Gastrocnemius medialis (tissue), 4 donors: ENCODE measurements around the gene TANGO2. TPM values are rescaled to one million over a fixed set of nuclear protein-coding genes. Genes with fewer than 3 reads are reported as not detected.

Experiments used
- ATAC-seq, 2 donors: fragments of 150-250 bp; one replicate each; pipeline ENCODE4 v1.9.1; 2016
- DNase-seq, 2 donors: peaks; one replicate each; pipeline ENCODE4 v3.0.0-alpha.2; 2019
- H3K27ac ChIP-seq, 4 donors: fragments of 200-600 bp; sonication (generic); 1 replicate in 1 of 4; 2 replicates in 3 of 4; pipeline ENCODE4 v1.5.1; 2016 to 2018; ENCODE audit warnings: mild to moderate bottlenecking in 2 of 4, moderate library complexity in 1 of 4
- H3K27me3 ChIP-seq, 3 donors: fragments of 200-600 bp; sonication (generic) in 2 of 3; 1 replicate in 1 of 3; 2 replicates in 2 of 3; pipeline versions ENCODE4 v1.5.1 to v1.6.0; 2016 to 2019; ENCODE audit warnings: mild to moderate bottlenecking in 1 of 3, moderate library complexity in 1 of 3
- H3K36me3 ChIP-seq, 2 donors: fragments of 200-600 bp; sonication (generic) in 1 of 2; one replicate each; pipeline ENCODE4 v1.5.1; 2017 to 2018
- H3K4me1 ChIP-seq, 2 donors: fragments of 200-600 bp; sonication (generic) in 1 of 2; one replicate each; pipeline ENCODE4 v1.5.1; 2016 to 2017; ENCODE audit warnings: mild to moderate bottlenecking in 2 of 2
- H3K4me3 ChIP-seq, 4 donors: fragments of 200-600 bp; sonication (generic) in 3 of 4; 1 replicate in 1 of 4; 2 replicates in 3 of 4; pipeline ENCODE4 v1.5.1; 2016 to 2019; ENCODE audit warnings: mild to moderate bottlenecking in 2 of 4
- H3K9me3 ChIP-seq, 3 donors: fragments of 200-600 bp; sonication (generic) in 2 of 3; 1 replicate in 1 of 3; 2 replicates in 2 of 3; pipeline ENCODE4 v1.5.1; 2016 to 2019
- POLR2A ChIP-seq, 2 donors: fragments of 450-650 bp; IDR thresholded peaks; one replicate each; pipeline ENCODE4 v1.6.1; 2017; ENCODE audit warnings: antibody characterized with exemption in 2 of 2, mild to moderate bottlenecking in 2 of 2, moderate library complexity in 2 of 2
- in situ Hi-C, 4 donors: fragments of 200-750 bp; cut with MboI; loops; one replicate each; pipeline versions ENCODE4 v1.15.0 to v1.8.0; 2017; ENCODE audit warnings: low sequenced_read_pairs in 4 of 4
- intact Hi-C: fragments of 100-400 bp; cut with DNase I; formaldehyde crosslinking; loops from one replicate; pipeline ENCODE4 v1.15.1; 2023; ENCODE audit warnings: low total_unique reads
- total RNA-seq, 4 donors: library from RNA; depleted of rRNA; stranded (reverse); fragments of >200 nt; gene quantifications; one replicate each; pipeline versions ENCODE4 v1.1.0 to v1.2.3, GENCODE V29; 2016
- TF ChIP-seq, protein P1 (sequence below), 5 experiments: fragments of 450-650 bp in 3 of 5; fragments of 200-600 bp in 2 of 5; sonication (generic) in 2 of 5; IDR thresholded peaks in 4 of 5; conservative IDR thresholded peaks in 1 of 5; 1 replicate in 4 of 5; 2 replicates in 1 of 5; pipeline ENCODE4 v1.5.1; 2016 to 2019; ENCODE audit warnings: antibody characterized with exemption in 5 of 5, mild to moderate bottlenecking in 3 of 5, moderate library complexity in 3 of 5

TANGO2 gene
- total RNA-seq, 4 donors from 2014 or later = 43.0 to 115 (median 52.5) TPM

- Histone ChIP-seq H3K4me1 (peaks cover 0 to 3% of the 10 kb centered on the region in 2 donors), H3K27me3 (no peaks in the 10 kb centered on the region), H3K4me3 (no peak overlapping the region), H3K9me3 (no peaks in the 10 kb centered on the region), H3K36me3 (no peaks in the 10 kb centered on the region), H3K27ac (no peak overlapping the region)
- in situ Hi-C loops (no loop called here), intact Hi-C loops (no loop called here)
- ATAC-seq (no peak), DNase-seq (no peak)
- TF ChIP-seq POLR2A (IDR thresholded peaks at IDR 0.05) = no peak
- TF ChIP-seq, protein P1, sequence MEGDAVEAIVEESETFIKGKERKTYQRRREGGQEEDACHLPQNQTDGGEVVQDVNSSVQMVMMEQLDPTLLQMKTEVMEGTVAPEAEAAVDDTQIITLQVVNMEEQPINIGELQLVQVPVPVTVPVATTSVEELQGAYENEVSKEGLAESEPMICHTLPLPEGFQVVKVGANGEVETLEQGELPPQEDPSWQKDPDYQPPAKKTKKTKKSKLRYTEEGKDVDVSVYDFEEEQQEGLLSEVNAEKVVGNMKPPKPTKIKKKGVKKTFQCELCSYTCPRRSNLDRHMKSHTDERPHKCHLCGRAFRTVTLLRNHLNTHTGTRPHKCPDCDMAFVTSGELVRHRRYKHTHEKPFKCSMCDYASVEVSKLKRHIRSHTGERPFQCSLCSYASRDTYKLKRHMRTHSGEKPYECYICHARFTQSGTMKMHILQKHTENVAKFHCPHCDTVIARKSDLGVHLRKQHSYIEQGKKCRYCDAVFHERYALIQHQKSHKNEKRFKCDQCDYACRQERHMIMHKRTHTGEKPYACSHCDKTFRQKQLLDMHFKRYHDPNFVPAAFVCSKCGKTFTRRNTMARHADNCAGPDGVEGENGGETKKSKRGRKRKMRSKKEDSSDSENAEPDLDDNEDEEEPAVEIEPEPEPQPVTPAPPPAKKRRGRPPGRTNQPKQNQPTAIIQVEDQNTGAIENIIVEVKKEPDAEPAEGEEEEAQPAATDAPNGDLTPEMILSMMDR (IDR thresholded peaks at IDR 0.05 in 4 of 5, conservative IDR thresholded peaks at IDR 0.05 in 1 of 5) = no peak
These were observed 12.5 kb upstream of the TANGO2 start for GRCh38 chr22:20008221-20008995.

DNA sequence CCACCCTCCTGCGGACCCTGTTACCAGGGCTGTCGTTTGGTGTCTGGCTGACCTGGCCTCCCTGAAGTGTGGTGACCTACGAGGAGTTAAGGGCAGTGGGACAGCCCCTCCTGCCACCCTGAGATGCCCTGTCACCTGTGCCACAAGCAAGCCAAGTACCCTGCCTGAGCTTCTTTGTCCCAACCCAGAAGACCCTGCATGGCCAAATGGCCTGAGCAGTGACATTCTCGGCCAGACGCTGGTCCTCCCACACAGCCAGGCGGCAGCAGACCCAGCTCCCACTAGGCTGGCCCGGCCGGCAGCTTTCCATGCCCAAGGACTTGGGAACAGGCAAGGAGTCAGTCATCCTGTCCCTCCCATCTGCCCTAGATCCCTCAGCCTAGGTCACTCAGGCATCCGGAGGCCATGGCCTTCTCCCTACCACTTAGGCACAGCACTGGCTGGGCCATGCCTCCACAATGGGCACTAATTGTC lies 11.9 kb upstream of the TANGO2 start:
- Histone ChIP-seq H3K27ac (no peak overlapping the region), H3K4me1 (peaks cover 0 to 3% of the 10 kb centered on the region in 2 donors), H3K9me3 (no peaks in the 10 kb centered on the region), H3K4me3 (no peak overlapping the region), H3K27me3 (no peaks in the 10 kb centered on the region), H3K36me3 (no peaks in the 10 kb centered on the region)
- TF ChIP-seq, protein P1 (IDR thresholded peaks at IDR 0.05 in 4 of 5, conservative IDR thresholded peaks at IDR 0.05 in 1 of 5) = no peak
- TF ChIP-seq POLR2A (IDR thresholded peaks at IDR 0.05) = no peak
- ATAC-seq (no peak), DNase-seq (no peak)
- intact Hi-C loops = no loop called here
- in situ Hi-C loops = no loop called here

DNA sequence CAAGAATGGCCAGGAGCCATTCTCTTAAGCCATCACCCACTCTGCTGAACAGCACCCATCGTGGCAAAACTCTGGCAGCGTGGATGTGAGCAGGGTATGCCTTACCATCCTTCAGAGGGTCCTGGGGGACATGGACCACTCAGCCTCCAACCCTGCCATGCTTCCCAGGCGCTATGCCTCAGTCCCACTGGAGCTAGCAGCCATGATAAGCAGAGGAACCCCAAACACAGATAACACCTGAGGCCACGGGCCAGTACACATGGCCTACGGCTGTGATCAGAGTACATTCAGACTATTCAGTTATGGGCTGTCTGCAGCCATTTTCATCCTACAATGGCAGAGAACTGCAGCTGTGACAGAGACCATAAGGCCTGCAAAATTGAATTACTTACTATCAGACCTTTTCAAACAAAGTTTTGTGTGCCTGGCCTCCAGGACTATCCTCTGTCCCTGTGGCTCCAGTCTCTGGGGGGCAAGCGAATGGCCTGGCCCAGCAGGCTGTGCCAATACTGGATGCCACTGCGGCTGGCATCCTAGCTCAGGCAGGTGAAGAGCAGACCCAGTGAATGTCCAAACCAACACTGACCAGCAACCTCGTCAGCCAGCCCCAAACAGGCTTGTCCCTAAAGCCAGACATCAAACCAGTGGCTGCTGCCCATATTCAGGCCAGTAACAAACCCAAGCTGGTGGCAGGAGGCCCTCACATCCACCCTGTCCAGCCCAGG lies 11.2 kb upstream of the TANGO2 start:
- Histone ChIP-seq H3K4me3 (no peak overlapping the region), H3K27me3 (no peaks in the 10 kb centered on the region), H3K27ac (no peak overlapping the region), H3K9me3 (no peaks in the 10 kb centered on the region), H3K4me1 (peaks cover 3 to 4% of the 10 kb centered on the region in 2 donors), H3K36me3 (no peaks in the 10 kb centered on the region)
- intact Hi-C loops = no loop called here
- in situ Hi-C loops = loop anchor here in 3 of 4 donors (5.0 kb wide), 1 partner anchor 37 kb away; no protein-coding TSS in a partner anchor
- DNase-seq (no peak), ATAC-seq (no peak)
- no peak for TF ChIP-seq POLR2A (IDR thresholded peaks at IDR 0.05)
- TF ChIP-seq, protein P1 (IDR thresholded peaks at IDR 0.05 in 4 of 5, conservative IDR thresholded peaks at IDR 0.05 in 1 of 5) = no peak

- TF ChIP-seq POLR2A (IDR thresholded peaks at IDR 0.05) = no peak
- Histone ChIP-seq H3K27ac (no peak overlapping the region), H3K27me3 (no peaks in the 10 kb centered on the region), H3K9me3 (no peaks in the 10 kb centered on the region), H3K36me3 (no peaks in the 10 kb centered on the region), H3K4me1 (peaks cover 4 to 11% of the 10 kb centered on the region in 2 donors), H3K4me3 (no peak overlapping the region)
- intact Hi-C loops (no loop called here), in situ Hi-C loops (loop anchor here in 3 of 4 donors (5.0 kb wide), 1 partner anchor 38 kb away; no protein-coding TSS in a partner anchor)
- peak in 1 of 2 donors; percentile 12 for DNase-seq
- ATAC-seq = no peak
These were observed 10.4 kb upstream of the TANGO2 start for GRCh38 chr22:20010307-20011122.
